Esophagus (tissue), 2 donors: ENCODE measurements around the gene CCT6A. TPM values are rescaled to one million over a fixed set of nuclear protein-coding genes. Genes with fewer than 3 reads are reported as not detected.
"Not testable (repeated sequence)": the region's sequence is repeated elsewhere in the genome, so short reads cannot be mapped to it uniquely, and the experiment has no call there.

Experiments used
- H3K27ac ChIP-seq, 2 donors: one replicate each; pipeline ENCODE4 v1.5.1; 2013; ENCODE audit warnings: low read depth in 2 of 2, mild to moderate bottlenecking in 2 of 2, inconsistent platforms in 1 of 2, low read length in 1 of 2, moderate library complexity in 1 of 2
- H3K27me3 ChIP-seq, 2 donors: one replicate each; pipeline ENCODE4 v1.6.1; 2013; ENCODE audit warnings: low read length in 2 of 2, control low read depth in 1 of 2, mild to moderate bottlenecking in 1 of 2; ENCODE audit not compliant: insufficient read depth in 2 of 2, control insufficient read depth in 1 of 2
- H3K36me3 ChIP-seq, 2 donors: one replicate each; pipeline ENCODE4 v1.6.1; 2013; ENCODE audit warnings: low read length in 1 of 2; ENCODE audit not compliant: control insufficient read depth in 2 of 2, insufficient read depth in 2 of 2
- H3K4me1 ChIP-seq, 2 donors: one replicate each; pipeline ENCODE4 v1.6.1; 2013; ENCODE audit warnings: low read length in 1 of 2; ENCODE audit not compliant: control insufficient read depth in 2 of 2, insufficient read depth in 2 of 2
- H3K4me3 ChIP-seq, 2 donors: one replicate each; pipeline ENCODE4 v1.5.1; 2013; ENCODE audit warnings: low read length in 2 of 2, mild to moderate bottlenecking in 2 of 2, low read depth in 1 of 2, moderate library complexity in 1 of 2
- H3K9me3 ChIP-seq, 2 donors: one replicate each; pipeline ENCODE4 v1.6.1; 2013; ENCODE audit warnings: mild to moderate bottlenecking in 2 of 2, low read depth in 1 of 2, low read length in 1 of 2, moderate library complexity in 1 of 2; ENCODE audit not compliant: control insufficient read depth in 2 of 2, insufficient read depth in 1 of 2
- WGBS, 2 donors: extraction: QIAGEN DNeasy Blood & Tissue Kit; methylation state at CpG; one replicate each; pipeline ENCODE4 v1.1.7; 2013; 5-methylcytosine and 5-hydroxymethylcytosine counted together
- polyA plus RNA-seq, 2 donors: library from polyadenylated mRNA; stranded (reverse); fragments of 200-250 nt; gene quantifications; one replicate each; pipeline ENCODE4 v1.2.3, GENCODE V29; 2013
- donor health status: healthy with polysubstance abuse.
- donor health status: Bipolar disorder and iron deficiency.

CCT6A gene
- polyA plus RNA-seq, 2 donors, result 133 to 157 TPM

DNA sequence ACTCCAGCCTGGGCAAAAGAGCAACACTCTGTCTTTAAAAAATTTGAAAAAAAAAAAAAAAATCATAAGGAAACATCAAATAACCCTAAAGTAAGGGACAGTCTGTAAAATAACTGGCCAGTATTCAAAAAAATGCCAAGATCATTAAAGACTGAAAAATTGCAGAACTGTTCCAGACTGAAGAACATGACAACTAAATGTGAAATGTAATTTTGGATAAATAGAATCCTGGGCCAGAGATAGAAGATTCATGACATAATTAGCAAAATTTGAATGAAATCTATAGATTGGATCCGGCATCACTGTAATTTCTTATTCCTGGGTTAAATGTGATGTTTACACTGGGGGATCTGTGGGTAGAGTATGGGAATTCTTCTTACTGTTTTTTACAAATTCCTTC is 3.3 kb upstream of the CCT6A start:
- Histone ChIP-seq H3K27ac (no peak overlapping the region), H3K4me3 (no peak overlapping the region), H3K27me3 (no peaks in the 10 kb centered on the region), H3K36me3 (peaks cover 0 to under 1% of the 10 kb centered on the region in 2 donors), H3K4me1 (peaks cover 0 to 4% of the 10 kb centered on the region in 2 donors), H3K9me3 (no peaks in the 10 kb centered on the region)
- 73 to 82% methylated on average over 1 of the region's 1 CpG for WGBS, 2 donors

DNA sequence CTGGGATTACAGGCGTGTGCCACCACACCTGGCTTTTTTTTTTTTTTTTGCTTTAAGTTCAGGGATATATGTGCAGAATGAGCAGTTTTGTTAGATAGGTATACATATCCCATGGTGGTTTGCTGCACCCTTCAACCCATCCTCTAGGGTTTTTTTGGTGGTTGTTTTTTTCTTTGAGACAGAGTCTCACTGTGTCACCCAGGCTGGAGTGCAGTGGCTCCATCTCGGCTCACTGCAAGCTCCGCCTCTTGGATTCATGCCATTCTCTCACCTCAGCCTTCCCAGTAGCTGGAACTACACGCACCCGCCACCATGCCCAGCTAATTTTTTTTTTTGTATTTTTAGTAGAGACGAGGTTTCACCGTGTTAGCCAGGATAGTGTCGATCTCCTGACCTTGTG is 2.8 kb upstream of the CCT6A start:
- H3K9me3 ChIP-seq, H3K36me3 ChIP-seq, H3K27ac ChIP-seq, H3K27me3 ChIP-seq, H3K4me1 ChIP-seq, H3K4me3 ChIP-seq: not testable (repeated sequence)
- WGBS, 2 donors, result 45 to 61% methylated on average over 8 of the region's 8 CpGs

GRCh38 chr7:56051053-56051338 is 569 bp upstream of the CCT6A start:
- Histone ChIP-seq H3K27ac (peak overlapping the region; percentile 96 to 97), H3K36me3 (peaks cover 0 to 6% of the 10 kb centered on the region in 2 donors), H3K27me3 (no peaks in the 10 kb centered on the region), H3K9me3 (no peaks in the 10 kb centered on the region), H3K4me1 (peaks cover 0 to 4% of the 10 kb centered on the region in 2 donors), H3K4me3 (peak overlapping the region; percentile 90 to 99)
- WGBS, 2 donors, result 0 to 1% methylated on average over 9 of the region's 9 CpGs

GRCh38 chr7:56053379-56053778 is 1.8 kb downstream of the CCT6A start:
- H3K36me3 ChIP-seq, result peaks cover 4 to 11% of the 10 kb centered on the region in 2 donors
- peaks cover 0 to 4% of the 10 kb centered on the region in 2 donors for H3K4me1 ChIP-seq
- no peaks in the 10 kb centered on the region for H3K27me3 ChIP-seq
- H3K27ac ChIP-seq, result no peak overlapping the region
- H3K9me3 ChIP-seq, result no peaks in the 10 kb centered on the region
- H3K4me3 ChIP-seq, result no peak overlapping the region
- WGBS, 2 donors, result 76 to 82% methylated on average over 9 of the region's 9 CpGs

DNA sequence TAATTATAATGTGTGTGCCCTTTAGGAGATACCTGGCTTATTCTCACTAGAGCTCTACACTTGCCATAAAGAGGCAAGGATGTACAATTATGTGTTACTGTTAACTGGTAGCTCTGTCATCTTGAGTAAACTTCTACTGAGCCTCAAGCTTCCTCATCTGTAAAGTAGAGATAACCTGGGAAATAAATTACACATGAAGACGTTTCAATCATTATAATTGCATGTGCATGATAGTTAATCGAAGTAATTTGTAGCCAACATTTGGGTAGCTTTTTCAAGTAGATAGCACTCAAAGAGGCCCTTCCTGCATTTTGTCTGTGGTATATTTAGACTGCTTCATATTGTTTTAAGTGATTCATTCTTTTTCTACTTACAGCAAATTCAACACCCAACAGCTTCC is 2.4 kb downstream of the CCT6A start:
- Histone ChIP-seq H3K4me3 (no peak overlapping the region), H3K27ac (no peak overlapping the region), H3K9me3 (no peaks in the 10 kb centered on the region), H3K4me1 (peaks cover 0 to 4% of the 10 kb centered on the region in 2 donors), H3K36me3 (peaks cover 4 to 12% of the 10 kb centered on the region in 2 donors), H3K27me3 (no peaks in the 10 kb centered on the region)
- WGBS, 2 donors, result 78 to 85% methylated on average over 2 of the region's 2 CpGs

DNA sequence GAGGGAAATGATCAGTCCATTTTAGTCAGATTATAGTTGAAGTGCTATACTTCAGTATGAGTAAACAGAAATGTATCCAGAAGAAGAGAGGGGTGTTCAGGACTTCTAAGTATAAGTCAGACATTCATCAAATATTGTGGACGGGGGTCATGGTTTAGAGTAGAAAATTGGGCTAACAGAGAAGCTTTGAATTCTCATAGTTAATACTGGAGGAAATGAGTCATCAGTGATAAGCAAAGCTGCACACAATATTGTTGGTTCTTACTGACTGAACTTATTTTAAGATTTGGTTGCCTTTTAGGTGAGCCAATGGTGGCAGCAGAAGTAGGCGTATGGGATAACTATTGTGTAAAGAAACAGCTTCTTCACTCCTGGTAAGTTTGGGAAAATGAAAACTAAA is 10.8 kb downstream of the CCT6A start:
- H3K4me1 ChIP-seq, result peaks cover 0 to 2% of the 10 kb centered on the region in 2 donors
- H3K27me3 ChIP-seq, result no peaks in the 10 kb centered on the region
- 68 to 74% methylated on average over 2 of the region's 2 CpGs for WGBS, 2 donors
- no peaks in the 10 kb centered on the region for H3K9me3 ChIP-seq
- peaks cover 2 to 8% of the 10 kb centered on the region in 2 donors for H3K36me3 ChIP-seq
- no peak overlapping the region for H3K27ac ChIP-seq
- H3K4me3 ChIP-seq, result no peak overlapping the region

- H3K4me1 ChIP-seq, result peaks cover 0 to 2% of the 10 kb centered on the region in 2 donors
- H3K4me3 ChIP-seq, result no peak overlapping the region
- H3K27me3 ChIP-seq, result no peaks in the 10 kb centered on the region
- peak overlapping the region; percentile 87 to 98 for H3K27ac ChIP-seq
- no peaks in the 10 kb centered on the region for H3K9me3 ChIP-seq
- peaks cover 2 to 5% of the 10 kb centered on the region in 2 donors for H3K36me3 ChIP-seq
- 66 to 70% methylated on average over 7 of the region's 7 CpGs for WGBS, 2 donors
Observed at GRCh38 chr7:56063500-56063881, 11.9 kb downstream of the CCT6A start.

DNA sequence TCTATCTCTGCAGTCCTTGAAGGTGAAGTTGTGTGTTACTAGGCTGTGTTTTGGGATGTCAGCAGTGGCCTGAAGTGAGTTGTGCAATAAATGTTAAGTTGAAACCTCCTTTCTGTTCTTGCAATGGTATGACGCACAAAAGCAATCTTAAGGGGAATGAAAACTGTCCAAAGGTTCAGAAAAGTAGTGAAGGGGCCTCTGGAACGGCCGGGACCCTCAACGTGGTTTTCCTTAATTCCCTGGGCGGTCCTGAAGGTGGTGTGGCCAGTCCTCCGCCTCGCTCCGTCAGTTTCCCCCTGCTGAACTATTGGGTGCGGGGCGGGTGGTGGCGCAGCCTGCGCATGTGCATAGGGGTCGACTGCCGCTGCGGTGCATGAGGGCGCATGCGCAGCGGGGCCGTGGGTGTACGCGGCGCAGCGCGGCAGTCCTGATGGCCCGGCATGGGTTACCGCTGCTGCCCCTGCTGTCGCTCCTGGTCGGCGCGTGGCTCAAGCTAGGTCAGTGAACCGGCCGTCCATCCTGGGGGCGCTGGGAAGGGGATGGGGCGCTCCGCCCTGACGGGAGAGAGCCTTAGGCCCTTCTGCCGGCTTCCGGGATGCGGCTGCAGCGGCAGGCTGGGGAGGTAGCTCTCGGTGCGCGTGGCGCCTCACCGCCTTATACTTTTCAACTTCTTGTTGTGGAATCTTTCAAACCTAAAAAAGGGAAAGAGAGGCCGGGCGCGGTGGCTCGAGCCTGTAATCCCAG is 12.5 kb downstream of the CCT6A start, which contains the start of gene SUMF2:
Gene SUMF2, plus strand, starts transcription at position 405 of the 744 bp plus-strand sequence. Its CDS starts 26 bp downstream, at position 431.
- Histone ChIP-seq H3K9me3 (no peaks in the 10 kb centered on the region), H3K27me3 (no peaks in the 10 kb centered on the region), H3K27ac (peak within 1 kb of the TSS; percentile 87 to 98), H3K36me3 (peaks cover 2 to 4% of the 10 kb centered on the region in 2 donors), H3K4me3 (peak within 1 kb of the TSS; percentile 88 to 90), H3K4me1 (peaks cover 0 to 2% of the 10 kb centered on the region in 2 donors)
- WGBS, 2 donors, result 0 to 1% methylated on average over 49 of the region's 49 CpGs

DNA sequence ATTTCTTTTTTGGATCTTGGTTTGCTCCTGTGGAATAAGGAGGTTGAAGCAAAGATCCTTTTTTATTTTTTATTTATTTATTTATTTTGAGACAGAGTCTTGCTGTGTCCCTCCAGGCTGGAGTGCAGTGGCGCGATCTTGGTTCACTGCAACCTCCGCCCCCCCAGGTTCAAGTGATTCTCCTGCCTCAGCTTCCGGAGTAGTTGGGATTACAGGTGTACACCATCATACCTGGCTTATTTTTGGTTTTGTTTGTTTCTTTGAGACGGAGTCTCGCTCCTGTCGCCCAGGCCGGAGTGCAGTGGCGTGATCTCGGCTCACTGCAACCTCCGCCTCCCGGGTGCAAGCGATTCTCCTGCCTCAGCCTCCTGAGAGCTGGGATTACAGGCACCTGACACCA is 14.8 kb downstream of the CCT6A start:
- H3K9me3 ChIP-seq, result not testable (repeated sequence)
- WGBS, 2 donors, result 97% methylated on average over 13 of the region's 13 CpGs

DNA sequence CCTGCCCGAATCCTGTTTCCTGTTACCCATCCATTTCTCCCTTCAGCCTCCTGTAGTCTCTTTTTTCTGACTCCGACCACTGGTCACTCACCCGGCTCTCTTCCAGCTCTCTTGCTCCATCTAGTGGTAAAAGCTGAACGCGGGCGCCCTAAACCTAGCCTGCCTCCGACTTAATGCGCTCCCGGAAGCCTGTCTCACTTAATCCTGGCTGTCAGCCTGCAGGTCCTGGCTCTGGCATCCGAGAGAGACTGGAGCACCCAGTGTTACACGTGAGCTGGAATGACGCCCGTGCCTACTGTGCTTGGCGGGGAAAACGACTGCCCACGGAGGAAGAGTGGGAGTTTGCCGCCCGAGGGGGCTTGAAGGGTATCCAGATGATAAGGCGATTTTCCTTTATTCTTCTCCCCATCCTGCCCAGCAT is 22.8 kb downstream of the CCT6A start:
- Histone ChIP-seq H3K4me1 (peaks cover under 1 to 5% of the 10 kb centered on the region in 2 donors), H3K9me3 (no peaks in the 10 kb centered on the region), H3K4me3 (no peak overlapping the region), H3K27ac (no peak overlapping the region), H3K36me3 (peaks cover 0 to 8% of the 10 kb centered on the region in 2 donors), H3K27me3 (no peaks in the 10 kb centered on the region)
- WGBS, 2 donors, result 15 to 18% methylated on average over 19 of the region's 19 CpGs

More for the DNA sequence above, 14.8 kb downstream of the CCT6A start:
- H3K27ac ChIP-seq, H3K4me3 ChIP-seq, H3K4me1 ChIP-seq, H3K27me3 ChIP-seq, H3K36me3 ChIP-seq: not testable (repeated sequence)
